ENCODE results near the gene FSIP1.

DNA sequence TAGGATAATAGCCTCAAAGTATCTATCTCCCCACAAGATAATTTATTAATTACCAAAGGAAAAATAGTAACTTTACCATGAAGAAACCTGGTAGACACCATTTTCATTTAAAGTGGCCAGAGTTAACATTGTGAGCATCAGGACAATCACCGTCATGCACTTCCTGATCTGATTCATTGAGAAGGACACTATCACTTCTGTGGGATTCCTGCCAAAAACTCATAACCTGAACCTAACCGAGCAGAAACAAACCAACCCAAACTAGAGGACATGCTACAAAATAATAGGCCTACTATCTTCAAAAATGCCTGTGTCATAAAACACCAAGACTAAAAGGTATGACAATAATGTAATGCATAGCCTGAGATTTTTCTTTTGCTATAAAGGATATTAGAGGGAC, 39.0 kb downstream of the FSIP1 start:
- no peak for TF ChIP-seq CTCF (IDR thresholded peaks at IDR 0.05)
- TF ChIP-seq RAD21 (conservative IDR thresholded peaks at IDR 0.05 in 1 of 2, IDR thresholded peaks at IDR 0.05 in 1 of 2), result no peak
- TF ChIP-seq NPAS2 (CRISPR knock-in tag; IDR thresholded peaks at IDR 0.05; ENCODE audit: borderline replicate concordance), result no peak
- TF ChIP-seq BCL3 (IDR thresholded peaks at IDR 0.05), result no peak
- TF ChIP-seq FOSL2 (IDR thresholded peaks at IDR 0.05), result no peak
- no peak for TF ChIP-seq FOSL2 (CRISPR knock-in tag; IDR thresholded peaks at IDR 0.05)
- TF ChIP-seq BHLHE40 (IDR thresholded peaks at IDR 0.05; ENCODE audit: low read depth, low read length), result no peak
- TF ChIP-seq, protein P1, sequence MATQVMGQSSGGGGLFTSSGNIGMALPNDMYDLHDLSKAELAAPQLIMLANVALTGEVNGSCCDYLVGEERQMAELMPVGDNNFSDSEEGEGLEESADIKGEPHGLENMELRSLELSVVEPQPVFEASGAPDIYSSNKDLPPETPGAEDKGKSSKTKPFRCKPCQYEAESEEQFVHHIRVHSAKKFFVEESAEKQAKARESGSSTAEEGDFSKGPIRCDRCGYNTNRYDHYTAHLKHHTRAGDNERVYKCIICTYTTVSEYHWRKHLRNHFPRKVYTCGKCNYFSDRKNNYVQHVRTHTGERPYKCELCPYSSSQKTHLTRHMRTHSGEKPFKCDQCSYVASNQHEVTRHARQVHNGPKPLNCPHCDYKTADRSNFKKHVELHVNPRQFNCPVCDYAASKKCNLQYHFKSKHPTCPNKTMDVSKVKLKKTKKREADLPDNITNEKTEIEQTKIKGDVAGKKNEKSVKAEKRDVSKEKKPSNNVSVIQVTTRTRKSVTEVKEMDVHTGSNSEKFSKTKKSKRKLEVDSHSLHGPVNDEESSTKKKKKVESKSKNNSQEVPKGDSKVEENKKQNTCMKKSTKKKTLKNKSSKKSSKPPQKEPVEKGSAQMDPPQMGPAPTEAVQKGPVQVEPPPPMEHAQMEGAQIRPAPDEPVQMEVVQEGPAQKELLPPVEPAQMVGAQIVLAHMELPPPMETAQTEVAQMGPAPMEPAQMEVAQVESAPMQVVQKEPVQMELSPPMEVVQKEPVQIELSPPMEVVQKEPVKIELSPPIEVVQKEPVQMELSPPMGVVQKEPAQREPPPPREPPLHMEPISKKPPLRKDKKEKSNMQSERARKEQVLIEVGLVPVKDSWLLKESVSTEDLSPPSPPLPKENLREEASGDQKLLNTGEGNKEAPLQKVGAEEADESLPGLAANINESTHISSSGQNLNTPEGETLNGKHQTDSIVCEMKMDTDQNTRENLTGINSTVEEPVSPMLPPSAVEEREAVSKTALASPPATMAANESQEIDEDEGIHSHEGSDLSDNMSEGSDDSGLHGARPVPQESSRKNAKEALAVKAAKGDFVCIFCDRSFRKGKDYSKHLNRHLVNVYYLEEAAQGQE (IDR thresholded peaks at IDR 0.05), result no peak
- no peak for TF ChIP-seq NFE2L2 (conservative IDR thresholded peaks at IDR 0.05; ENCODE audit: low read length)
- TF ChIP-seq RCOR1 (IDR thresholded peaks at IDR 0.05; ENCODE audit: low read depth, low read length), result no peak
- TF ChIP-seq EP300 (IDR thresholded peaks at IDR 0.05), result no peak
- TF ChIP-seq POLR2A (IDR thresholded peaks at IDR 0.05; ENCODE audit: low read length), result no peak
- no peak for TF ChIP-seq CEBPB (IDR thresholded peaks at IDR 0.05)
